Progenitor cell of endocrine pancreas (in vitro differentiated cells): ENCODE measurements around the gene MAGEA2. TPM values are rescaled to one million over a fixed set of nuclear protein-coding genes. Genes with fewer than 3 reads are reported as not detected.
"Not testable (repeated sequence)": the region's sequence is repeated elsewhere in the genome, so short reads cannot be mapped to it uniquely, and the experiment has no call there.

ENCODE experiments used
- DNase-seq: peaks from one replicate; pipeline ENCODE4 v3.0.0; 2021; ENCODE audit warnings: low spot score; ENCODE audit not compliant: unreplicated experiment
- H3K27ac Mint-ChIP-seq: 2 replicates; pipeline ENCODE4 v1.8.0; 2021; ENCODE audit warnings: mild to moderate bottlenecking, moderate library complexity, mixed read lengths
- H3K27me3 Mint-ChIP-seq: 2 replicates; pipeline ENCODE4 v1.8.0; 2021; ENCODE audit warnings: mixed read lengths
- H3K36me3 Mint-ChIP-seq: 2 replicates; pipeline ENCODE4 v1.8.0; 2022; ENCODE audit warnings: mixed read lengths; ENCODE audit not compliant: insufficient read depth
- H3K4me1 Mint-ChIP-seq: 2 replicates; pipeline ENCODE4 v1.8.0; 2021; ENCODE audit warnings: low read depth, mixed read lengths
- H3K4me3 Mint-ChIP-seq: 2 replicates; pipeline ENCODE4 v1.8.0; 2021; ENCODE audit warnings: low read depth, mild to moderate bottlenecking, moderate library complexity, mixed read lengths
- H3K9me3 Mint-ChIP-seq: 2 replicates; pipeline ENCODE4 v1.8.0; 2021; ENCODE audit warnings: low read depth, mixed read lengths
- total RNA-seq: library from RNA; stranded (reverse); gene quantifications from 2 replicates; pipeline ENCODE4 v1.2.1, GENCODE V29; 2021
- TF ChIP-seq, protein P1 (sequence below): fragments of 200-600 bp; sonication (generic); IDR thresholded peaks from one replicate; pipeline ENCODE4 v1.5.0; 2021; ENCODE audit warnings: antibody characterized with exemption, mild to moderate bottlenecking; ENCODE audit not compliant: unreplicated experiment

MAGEA2 gene
- total RNA-seq, 1 donor from 2014 or later: 0.22 TPM

DNA sequence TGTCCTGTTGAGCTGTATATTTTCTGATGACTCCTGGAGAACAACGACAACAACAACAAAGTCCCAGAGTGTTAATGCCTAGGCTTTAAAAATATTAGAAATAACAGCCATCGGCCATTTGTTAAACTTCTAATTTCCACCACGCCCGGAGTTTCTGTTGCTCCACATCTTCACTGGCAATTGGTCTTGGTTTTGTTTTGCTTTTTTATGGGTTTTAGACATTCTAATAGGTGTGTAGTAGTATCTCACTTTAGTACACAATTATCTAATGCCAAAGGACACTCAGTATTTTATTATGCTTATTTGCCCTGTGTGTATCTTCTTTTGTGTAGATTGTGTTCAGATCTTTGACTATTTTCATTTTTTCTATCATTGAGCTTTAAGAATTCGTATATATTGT lies 15.1 kb downstream of the MAGEA2 start:
- no peaks in the 10 kb centered on the region for H3K4me1 Mint-ChIP-seq
- no peak overlapping the region for H3K4me3 Mint-ChIP-seq
- H3K36me3 Mint-ChIP-seq: no peaks in the 10 kb centered on the region
- no peak overlapping the region for H3K27ac Mint-ChIP-seq
- TF ChIP-seq, protein P1, sequence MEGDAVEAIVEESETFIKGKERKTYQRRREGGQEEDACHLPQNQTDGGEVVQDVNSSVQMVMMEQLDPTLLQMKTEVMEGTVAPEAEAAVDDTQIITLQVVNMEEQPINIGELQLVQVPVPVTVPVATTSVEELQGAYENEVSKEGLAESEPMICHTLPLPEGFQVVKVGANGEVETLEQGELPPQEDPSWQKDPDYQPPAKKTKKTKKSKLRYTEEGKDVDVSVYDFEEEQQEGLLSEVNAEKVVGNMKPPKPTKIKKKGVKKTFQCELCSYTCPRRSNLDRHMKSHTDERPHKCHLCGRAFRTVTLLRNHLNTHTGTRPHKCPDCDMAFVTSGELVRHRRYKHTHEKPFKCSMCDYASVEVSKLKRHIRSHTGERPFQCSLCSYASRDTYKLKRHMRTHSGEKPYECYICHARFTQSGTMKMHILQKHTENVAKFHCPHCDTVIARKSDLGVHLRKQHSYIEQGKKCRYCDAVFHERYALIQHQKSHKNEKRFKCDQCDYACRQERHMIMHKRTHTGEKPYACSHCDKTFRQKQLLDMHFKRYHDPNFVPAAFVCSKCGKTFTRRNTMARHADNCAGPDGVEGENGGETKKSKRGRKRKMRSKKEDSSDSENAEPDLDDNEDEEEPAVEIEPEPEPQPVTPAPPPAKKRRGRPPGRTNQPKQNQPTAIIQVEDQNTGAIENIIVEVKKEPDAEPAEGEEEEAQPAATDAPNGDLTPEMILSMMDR: no peak
- no peak for DNase-seq
- H3K9me3 Mint-ChIP-seq: peaks cover 13% of the 10 kb centered on the region
- no peaks in the 10 kb centered on the region for H3K27me3 Mint-ChIP-seq

DNA sequence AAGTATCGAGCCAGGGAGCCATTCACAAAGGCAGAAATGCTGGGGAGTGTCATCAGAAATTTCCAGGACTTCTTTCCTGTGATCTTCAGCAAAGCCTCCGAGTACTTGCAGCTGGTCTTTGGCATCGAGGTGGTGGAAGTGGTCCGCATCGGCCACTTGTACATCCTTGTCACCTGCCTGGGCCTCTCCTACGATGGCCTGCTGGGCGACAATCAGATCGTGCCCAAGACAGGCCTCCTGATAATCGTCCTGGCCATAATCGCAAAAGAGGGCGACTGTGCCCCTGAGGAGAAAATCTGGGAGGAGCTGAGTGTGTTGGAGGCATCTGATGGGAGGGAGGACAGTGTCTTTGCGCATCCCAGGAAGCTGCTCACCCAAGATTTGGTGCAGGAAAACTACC lies 17.1 kb downstream of the MAGEA2 start:
- H3K36me3 Mint-ChIP-seq, H3K27ac Mint-ChIP-seq, DNase-seq, H3K27me3 Mint-ChIP-seq, H3K4me1 Mint-ChIP-seq, H3K4me3 Mint-ChIP-seq: not testable (repeated sequence)
- peaks cover 16% of the 10 kb centered on the region for H3K9me3 Mint-ChIP-seq

DNA sequence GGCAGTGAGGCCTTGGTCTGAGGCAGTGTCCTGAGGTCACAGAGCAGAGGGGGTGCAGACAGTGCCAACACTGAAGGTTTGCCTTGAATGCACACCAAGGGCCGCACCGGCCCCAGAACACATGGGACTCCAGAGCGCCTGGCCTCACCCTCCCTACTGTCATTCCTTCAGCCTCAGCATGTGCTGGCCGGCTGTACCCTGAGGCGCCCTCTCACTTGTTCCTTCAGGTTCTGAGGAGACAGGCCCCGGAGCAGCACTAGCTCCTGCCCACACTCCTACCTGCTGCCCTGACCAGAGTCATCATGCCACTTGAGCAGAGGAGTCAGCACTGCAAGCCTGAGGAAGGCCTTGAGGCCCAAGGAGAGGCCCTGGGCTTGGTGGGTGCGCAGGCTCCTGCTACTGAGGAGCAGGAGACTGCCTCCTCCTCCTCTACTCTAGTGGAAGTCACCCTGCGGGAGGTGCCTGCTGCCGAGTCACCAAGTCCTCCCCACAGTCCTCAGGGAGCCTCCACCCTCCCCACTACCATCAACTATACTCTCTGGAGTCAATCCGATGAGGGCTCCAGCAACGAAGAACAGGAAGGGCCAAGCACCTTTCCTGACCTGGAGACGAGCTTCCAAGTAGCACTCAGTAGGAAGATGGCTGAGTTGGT lies 17.7 kb downstream of the MAGEA2 start:
- DNase-seq: no peak
- TF ChIP-seq, protein P1: no peak
- H3K4me1 Mint-ChIP-seq: no peaks in the 10 kb centered on the region
- H3K36me3 Mint-ChIP-seq: no peaks in the 10 kb centered on the region
- H3K9me3 Mint-ChIP-seq: peaks cover 18% of the 10 kb centered on the region
- no peak overlapping the region for H3K4me3 Mint-ChIP-seq
- H3K27me3 Mint-ChIP-seq: no peaks in the 10 kb centered on the region
- H3K27ac Mint-ChIP-seq: no peak overlapping the region

DNA sequence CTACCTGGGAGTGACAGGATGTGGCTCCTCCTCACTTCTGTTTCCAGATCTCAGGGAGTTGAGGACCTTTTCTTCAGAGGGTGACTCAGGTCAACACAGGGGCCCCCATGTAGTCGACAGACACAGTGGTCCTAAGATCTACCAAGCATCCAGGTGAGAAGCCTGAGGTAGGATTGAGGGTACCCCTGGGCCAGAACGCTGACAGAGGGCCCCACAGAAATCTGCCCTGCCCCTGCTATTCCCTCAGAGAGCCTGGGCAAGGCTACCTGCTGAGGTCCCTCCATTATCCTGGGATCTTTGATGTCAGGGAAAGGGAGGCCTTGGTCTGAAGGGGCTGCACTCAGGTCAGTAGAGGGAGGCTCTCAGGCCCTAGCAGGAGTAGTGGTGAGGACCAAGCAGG lies 18.5 kb downstream of the MAGEA2 start:
- Mint-ChIP-seq H3K4me1 (no peaks in the 10 kb centered on the region), H3K36me3 (no peaks in the 10 kb centered on the region), H3K27me3 (no peaks in the 10 kb centered on the region), H3K27ac (no peak overlapping the region), H3K9me3 (peaks cover 15% of the 10 kb centered on the region), H3K4me3 (no peak overlapping the region)
- TF ChIP-seq, protein P1: no peak
- DNase-seq: no peak

DNA sequence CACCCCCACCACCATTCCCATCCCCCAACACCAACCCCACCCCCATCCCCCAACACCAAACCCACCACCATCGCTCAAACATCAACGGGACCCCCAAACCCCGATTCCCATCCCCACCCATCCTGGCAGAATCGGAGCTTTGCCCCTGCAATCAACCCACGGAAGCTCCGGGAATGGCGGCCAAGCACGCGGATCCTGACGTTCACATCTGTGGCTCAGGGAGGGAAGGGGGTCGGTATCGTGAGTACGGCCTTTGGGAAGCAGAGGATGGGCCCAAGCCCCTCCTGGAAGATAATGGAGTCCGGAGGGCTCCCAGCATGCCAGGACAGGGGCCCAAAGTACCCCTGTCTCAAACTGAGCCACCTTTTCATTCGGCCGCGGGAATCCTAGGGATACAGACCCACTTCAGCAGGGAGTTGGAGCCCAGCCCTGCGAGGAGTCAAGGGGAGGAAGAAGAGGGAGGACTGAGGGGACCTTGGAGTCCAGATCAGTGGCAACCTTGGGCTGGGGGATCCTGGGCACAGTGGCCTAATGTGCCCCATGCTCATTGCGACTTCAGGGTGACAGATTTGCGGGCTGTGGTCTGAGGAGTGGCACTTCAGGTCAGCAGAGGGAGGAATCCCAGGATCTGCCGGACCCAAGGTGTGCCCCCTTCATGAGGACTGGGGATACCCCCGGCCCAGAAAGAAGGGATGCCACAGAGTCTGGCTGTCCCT lies 19.3 kb downstream of the MAGEA2 start:
- H3K4me3 Mint-ChIP-seq, H3K36me3 Mint-ChIP-seq, DNase-seq, H3K4me1 Mint-ChIP-seq, H3K27me3 Mint-ChIP-seq, H3K27ac Mint-ChIP-seq: not testable (repeated sequence)
- H3K9me3 Mint-ChIP-seq: peaks cover 18% of the 10 kb centered on the region

DNA sequence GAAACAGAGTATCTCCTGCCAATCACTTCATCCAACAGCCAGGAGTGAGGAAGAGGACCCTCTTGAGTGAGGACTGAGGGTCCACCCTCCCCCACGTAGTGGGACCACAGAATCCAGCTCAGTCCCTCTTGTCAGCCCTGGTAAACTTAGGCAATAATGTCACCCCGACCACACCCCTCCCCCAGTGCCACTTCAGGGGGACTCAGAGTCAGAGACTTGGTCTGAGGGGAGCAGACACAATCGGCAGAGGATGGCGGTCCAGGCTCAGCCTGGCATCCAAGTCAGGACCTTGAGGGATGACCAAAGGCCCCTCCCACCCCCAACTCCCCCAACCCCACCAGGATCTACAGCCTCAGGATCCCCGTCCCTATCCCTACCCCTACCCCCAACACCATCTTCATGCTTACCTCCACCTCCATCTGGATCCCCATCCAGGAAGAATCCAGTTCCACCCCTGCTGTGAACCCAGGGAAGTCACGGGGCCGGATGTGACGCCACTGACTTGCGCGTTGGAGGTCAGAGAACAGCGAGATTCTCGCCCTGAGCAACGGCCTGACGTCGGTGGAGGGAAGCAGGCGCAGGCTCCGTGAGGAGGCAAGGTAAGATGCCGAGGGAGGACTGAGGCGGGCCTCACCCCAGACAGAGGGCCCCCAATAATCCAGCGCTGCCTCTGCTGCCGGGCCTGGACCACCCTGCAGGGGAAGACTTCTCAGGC lies 20.2 kb downstream of the MAGEA2 start, which contains the start of the genes CSAG1 and MAGEA12:
TSS of gene CSAG1 (minus strand) at position 461 of the 715 bp plus-strand sequence. CDS start 1,261 bp downstream, outside the sequence.
TSS of gene MAGEA12 (plus strand) at position 497 of the 715 bp plus-strand sequence. CDS start 2,405 bp downstream, outside the sequence.
- H3K36me3 Mint-ChIP-seq: no peaks in the 10 kb centered on the region
- peaks cover 17% of the 10 kb centered on the region for H3K9me3 Mint-ChIP-seq
- TF ChIP-seq, protein P1: no peak
- no peak within 1 kb of the TSS for H3K4me3 Mint-ChIP-seq
- no peak within 1 kb of the TSS for H3K27ac Mint-ChIP-seq
- no peak for DNase-seq
- H3K27me3 Mint-ChIP-seq: no peaks in the 10 kb centered on the region
- H3K4me1 Mint-ChIP-seq: no peaks in the 10 kb centered on the region
